WTC11 (cell line): ENCODE measurements around the gene ZNF273. TPM values are rescaled to one million over a fixed set of nuclear protein-coding genes. Genes with fewer than 3 reads are reported as not detected.

ENCODE experiments used
- ATAC-seq: fragments of 200-7000 bp; cut with Tn5 transposase; 2 replicates; pipeline ENCODE4 v1.10.0; 2021; ENCODE audit warnings: mild to moderate bottlenecking, moderate library complexity
- Bru-seq: library from RNA; stranded (reverse); fragments of 400-500 nt; gene quantifications from one replicate; lab custom pipeline; 2021; lab: Mats Ljungman, UMichigan
- CTCF ChIA-PET: fragments of 300-600 bp; sonication (Branson Sonifier 250); formaldehyde crosslinking; loops from one replicate; lab custom pipeline; 2021; ENCODE audit warnings: antibody characterized with exemption; lab: Charles Lee
- POLR2A ChIA-PET: fragments of 350-600 bp; sonication (Branson Sonifier 250); formaldehyde crosslinking; loops from one replicate; lab custom pipeline; 2021; ENCODE audit warnings: antibody characterized with exemption; lab: Charles Lee
- DNase-seq: peaks from one replicate; pipeline ENCODE4 v3.0.0; 2021; ENCODE audit warnings: low spot score
- H3K27ac Mint-ChIP-seq: 2 replicates; pipeline ENCODE4 v1.8.0; 2021; ENCODE audit warnings: mixed read lengths
- H3K27me3 Mint-ChIP-seq: 2 replicates; pipeline ENCODE4 v1.8.0; 2021; ENCODE audit warnings: low read depth, mild to moderate bottlenecking, moderate library complexity, mixed read lengths
- H3K36me3 Mint-ChIP-seq: 2 replicates; pipeline ENCODE4 v1.8.0; 2021; ENCODE audit warnings: mixed read lengths
- H3K4me1 Mint-ChIP-seq: 2 replicates; pipeline ENCODE4 v1.8.0; 2022; ENCODE audit warnings: mixed read lengths
- H3K4me3 Mint-ChIP-seq: 2 replicates; pipeline ENCODE4 v1.8.0; 2021; ENCODE audit warnings: mild to moderate bottlenecking, moderate library complexity, mixed read lengths
- H3K9me3 Mint-ChIP-seq: 2 replicates; pipeline ENCODE4 v1.8.0; 2021; ENCODE audit warnings: mixed read lengths
- EMX1 ChIP-seq: fragments of 250-450 bp; sonication (Bioruptor Pico); IDR thresholded peaks from 2 replicates; pipeline ENCODE4 v1.8.0; 2021; ENCODE audit warnings: mild to moderate bottlenecking
- ETV6 ChIP-seq: sonication (generic); formaldehyde crosslinking; IDR thresholded peaks from 2 replicates; pipeline ENCODE4 v1.8.1; 2022; ENCODE audit warnings: mild to moderate bottlenecking, missing genetic modification reagents
- GABPB1 ChIP-seq: sonication (generic); formaldehyde crosslinking; IDR thresholded peaks from 2 replicates; pipeline ENCODE4 v1.8.1; 2023; ENCODE audit warnings: mild to moderate bottlenecking, missing genetic modification reagents
- HMGA2 ChIP-seq: fragments of 250-450 bp; sonication (Bioruptor Pico); IDR thresholded peaks from 2 replicates; pipeline ENCODE4 v1.4.0; 2021; ENCODE audit warnings: mild to moderate bottlenecking, moderate library complexity
- JAZF1 ChIP-seq: fragments of 250-450 bp; sonication (Bioruptor Pico); IDR thresholded peaks from 2 replicates; pipeline ENCODE4 v1.9.0; 2021; ENCODE audit warnings: moderate library complexity, mild to moderate bottlenecking, inconsistent platforms
- KAT7 ChIP-seq: sonication (generic); formaldehyde crosslinking; IDR thresholded peaks from 2 replicates; pipeline ENCODE4 v1.8.1; 2023; ENCODE audit warnings: missing genetic modification reagents, mild to moderate bottlenecking, borderline replicate concordance
- NFYB ChIP-seq: sonication (generic); formaldehyde crosslinking; conservative IDR thresholded peaks from 2 replicates; pipeline ENCODE4 v1.8.0; 2022; ENCODE audit warnings: low read depth, missing genetic modification reagents
- NR3C1 ChIP-seq: sonication (generic); formaldehyde crosslinking; conservative IDR thresholded peaks from 2 replicates; pipeline ENCODE4 v1.8.1; 2023; ENCODE audit warnings: low read depth, mild to moderate bottlenecking, missing genetic modification reagents
- RELA ChIP-seq: sonication (generic); formaldehyde crosslinking; IDR thresholded peaks from 2 replicates; pipeline ENCODE4 v1.8.1; 2022; ENCODE audit warnings: missing genetic modification reagents, mild to moderate bottlenecking, borderline replicate concordance
- SMAD3 ChIP-seq: sonication (generic); formaldehyde crosslinking; IDR thresholded peaks from 2 replicates; pipeline ENCODE4 v1.8.0; 2022; ENCODE audit warnings: missing genetic modification reagents, mild to moderate bottlenecking, borderline replicate concordance
- ZNF138 ChIP-seq: sonication (generic); formaldehyde crosslinking; conservative IDR thresholded peaks from 2 replicates; pipeline ENCODE4 v1.8.1; 2022; ENCODE audit warnings: mild to moderate bottlenecking, moderate library complexity, missing genetic modification reagents
- ZNF232 ChIP-seq: sonication (generic); formaldehyde crosslinking; IDR thresholded peaks from 2 replicates; pipeline ENCODE4 v1.8.0; 2022; ENCODE audit warnings: mild to moderate bottlenecking, missing genetic modification reagents
- ZNF396 ChIP-seq: fragments of 250-450 bp; sonication (Bioruptor Pico); IDR thresholded peaks from 2 replicates; pipeline ENCODE4 v1.8.0; 2021; ENCODE audit warnings: mild to moderate bottlenecking, moderate library complexity, borderline replicate concordance
- ZNF671 ChIP-seq: fragments of 250-450 bp; sonication (Bioruptor Pico); IDR thresholded peaks from 2 replicates; pipeline ENCODE4 v1.8.0; 2021; ENCODE audit warnings: mild to moderate bottlenecking
- long read RNA-seq, 3 experiments: library from RNA in 1 of 3; library from capped mRNA in 1 of 3; library from polyadenylated mRNA in 1 of 3; unstranded in 2 of 3; stranded (forward) in 1 of 3; transcript quantifications; one replicate each; pipeline ENCODE4 v2.0.0, GENCODE V29; 2021
- total RNA-seq: library from RNA; stranded (reverse); gene quantifications from 3 replicates; pipeline ENCODE4 v1.2.3, GENCODE V29; 2021
- TF ChIP-seq, protein P1 (sequence below): sonication (generic); formaldehyde crosslinking; IDR thresholded peaks from 2 replicates; pipeline ENCODE4 v1.8.0; 2022; ENCODE audit warnings: mild to moderate bottlenecking, missing genetic modification reagents
- TF ChIP-seq, protein P2 (sequence below): fragments of 250-450 bp; sonication (Bioruptor Pico); IDR thresholded peaks from 2 replicates; pipeline ENCODE4 v2.1.2; 2022; ENCODE audit warnings: mild to moderate bottlenecking, moderate library complexity
- TF ChIP-seq, protein P3 (sequence below): fragments of 250-450 bp; sonication (Bioruptor Pico); conservative IDR thresholded peaks from 2 replicates; pipeline ENCODE4 v1.9.0; 2021; ENCODE audit warnings: mild to moderate bottlenecking
- TF ChIP-seq, protein P4 (sequence below): fragments of 200-600 bp; IDR thresholded peaks from 2 replicates; pipeline ENCODE4 v1.8.0; 2022; ENCODE audit warnings: antibody characterized with exemption
- TF ChIP-seq, protein P5 (sequence below): sonication (generic); formaldehyde crosslinking; IDR thresholded peaks from 2 replicates; pipeline ENCODE4 v1.8.1; 2022; ENCODE audit warnings: mild to moderate bottlenecking, missing genetic modification reagents, moderate library complexity, borderline replicate concordance
- TF ChIP-seq, protein P6 (sequence below): sonication (generic); formaldehyde crosslinking; IDR thresholded peaks from 2 replicates; pipeline ENCODE4 v1.8.1; 2022; ENCODE audit warnings: low read depth, mild to moderate bottlenecking, moderate library complexity, missing genetic modification reagents, borderline replicate concordance
- TF ChIP-seq, protein P7 (sequence below): sonication (generic); formaldehyde crosslinking; IDR thresholded peaks from 2 replicates; pipeline ENCODE4 v1.8.0; 2022; ENCODE audit warnings: missing genetic modification reagents

ZNF273 gene
- total RNA-seq (11.3 to 12.8 TPM (median 12.1 TPM) in 3 replicates), Bru-seq, nascent RNA (percentile 86 among the genes with signal in this experiment)
- long read RNA-seq, experiment 1, transcript ZNF273-204 (4 exons, 2,000 nt) = minor isoform, 11 of 63 reads
- long read RNA-seq, experiment 1, transcript ZNF273-201 (5 exons, 3,757 nt) = major isoform, 33 of 63 reads
- long read RNA-seq, experiment 1, partial matches to known transcripts = 5 of 63 reads
- long read RNA-seq, experiment 1, other reads (novel, unspliced or antisense) = 14 of 63 reads
- long read RNA-seq, experiment 2, partial matches to known transcripts = 7 of 23 reads
- long read RNA-seq, experiment 2, other reads (novel, unspliced or antisense) = 9 of 23 reads
- long read RNA-seq, experiment 3, transcript ZNF273-201 (5 exons, 3,757 nt) = major isoform, 8 of 15 reads
- long read RNA-seq, experiment 3, partial matches to known transcripts = 0 of 15 reads
- long read RNA-seq, experiment 3, other reads (novel, unspliced or antisense) = 4 of 15 reads

DNA sequence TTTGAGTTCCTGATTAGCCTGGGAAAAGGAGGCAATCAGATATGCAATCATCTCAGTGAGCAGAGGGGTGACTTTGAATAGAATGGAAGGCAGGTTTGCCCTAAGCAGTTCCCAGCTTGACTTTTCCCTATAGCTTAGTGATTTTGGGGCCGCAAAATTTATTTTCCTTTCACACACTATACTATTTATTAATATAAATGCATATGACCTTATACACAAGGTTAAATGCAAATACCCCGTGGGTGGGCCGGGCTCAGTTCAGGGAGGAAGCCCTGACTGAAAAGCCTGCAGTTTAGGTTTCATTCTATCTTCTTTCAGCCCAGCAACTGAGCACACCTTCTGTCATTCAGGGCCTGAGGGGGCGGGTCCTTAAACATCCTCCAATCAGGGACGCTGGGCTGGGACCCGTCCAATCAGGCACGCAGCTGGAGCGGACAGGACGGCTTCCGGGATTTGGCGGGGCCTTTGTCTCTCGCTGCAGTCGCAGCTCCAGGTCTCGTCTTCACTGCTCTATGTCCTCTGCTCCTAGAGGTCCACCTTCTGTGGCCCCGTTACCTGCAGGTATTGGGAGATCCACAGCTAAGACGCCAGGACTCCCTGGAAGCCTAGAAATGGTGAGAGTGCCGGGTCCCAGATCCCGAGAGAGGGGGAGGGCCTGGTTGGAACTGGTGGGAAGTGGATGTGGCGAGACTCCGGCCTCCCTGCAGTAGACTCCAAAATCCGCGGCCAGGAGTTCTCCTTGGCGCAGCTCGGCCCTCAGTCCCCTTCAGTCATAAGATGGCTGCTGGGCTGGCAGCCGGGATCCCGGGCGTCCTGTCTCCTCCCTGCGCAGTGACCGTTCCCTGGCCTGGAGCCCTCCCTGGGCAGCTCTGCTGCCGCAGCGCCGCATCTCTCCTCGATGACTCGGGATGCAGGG lies at the start of gene ZNF273:
Gene ZNF273, plus strand, starts transcription at position 468 of the 916 bp plus-strand sequence. Its CDS starts 45 bp downstream, at position 513.
- peaks cover 10% of the 10 kb centered on the region for H3K36me3 Mint-ChIP-seq
- ChIA-PET CTCF (interaction anchor here (3.0 kb wide), 1 partner anchor 15 kb away, joined by 17 read pairs; no protein-coding TSS in a partner anchor), POLR2A (interaction anchor here (0.6 to 1.1 kb wide), 5 partner anchors 15 to 598 kb away, joined by 3 to 5 read pairs (median 3); partner anchors contain the start of genes ZNF107 and ZNF138)
- DNase-seq (peak; percentile 88), ATAC-seq (peak; percentile 96)
- H3K4me3 Mint-ChIP-seq = peak within 1 kb of the TSS; percentile 96
- H3K27me3 Mint-ChIP-seq = no peaks in the 10 kb centered on the region
- peaks cover 3% of the 10 kb centered on the region; the same call in 1 of the 2 replicates for H3K9me3 Mint-ChIP-seq
- peak within 1 kb of the TSS; percentile 98 for H3K27ac Mint-ChIP-seq
- H3K4me1 Mint-ChIP-seq = peaks cover 39% of the 10 kb centered on the region
- TF ChIP-seq, protein P1, sequence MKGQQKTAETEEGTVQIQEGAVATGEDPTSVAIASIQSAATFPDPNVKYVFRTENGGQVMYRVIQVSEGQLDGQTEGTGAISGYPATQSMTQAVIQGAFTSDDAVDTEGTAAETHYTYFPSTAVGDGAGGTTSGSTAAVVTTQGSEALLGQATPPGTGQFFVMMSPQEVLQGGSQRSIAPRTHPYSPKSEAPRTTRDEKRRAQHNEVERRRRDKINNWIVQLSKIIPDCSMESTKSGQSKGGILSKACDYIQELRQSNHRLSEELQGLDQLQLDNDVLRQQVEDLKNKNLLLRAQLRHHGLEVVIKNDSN (CRISPR knock-in tag) = no peak
- TF ChIP-seq, protein P2, sequence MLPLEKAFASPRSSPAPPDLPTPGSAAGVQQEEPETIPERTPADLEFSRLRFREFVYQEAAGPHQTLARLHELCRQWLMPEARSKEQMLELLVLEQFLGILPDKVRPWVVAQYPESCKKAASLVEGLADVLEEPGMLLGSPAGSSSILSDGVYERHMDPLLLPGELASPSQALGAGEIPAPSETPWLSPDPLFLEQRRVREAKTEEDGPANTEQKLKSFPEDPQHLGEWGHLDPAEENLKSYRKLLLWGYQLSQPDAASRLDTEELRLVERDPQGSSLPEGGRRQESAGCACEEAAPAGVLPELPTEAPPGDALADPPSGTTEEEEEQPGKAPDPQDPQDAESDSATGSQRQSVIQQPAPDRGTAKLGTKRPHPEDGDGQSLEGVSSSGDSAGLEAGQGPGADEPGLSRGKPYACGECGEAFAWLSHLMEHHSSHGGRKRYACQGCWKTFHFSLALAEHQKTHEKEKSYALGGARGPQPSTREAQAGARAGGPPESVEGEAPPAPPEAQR = no peak
- TF ChIP-seq EMX1 (CRISPR knock-in tag) (no peak), HMGA2 (CRISPR knock-in tag) (no peak), ZNF671 (CRISPR knock-in tag) (no peak), KAT7 (CRISPR knock-in tag) (0 out of 2 replicates have a peak, but pooled peaks have one; percentile 34), NFYB (peak; percentile 87), SMAD3 (CRISPR knock-in tag) (0 out of 2 replicates have a peak, but pooled peaks have one; percentile 55), ETV6 (CRISPR knock-in tag) (0 out of 2 replicates have a peak, but pooled peaks have one; percentile 31), RELA (no peak), ZNF232 (CRISPR knock-in tag) (0 out of 2 replicates have a peak, but pooled peaks have one; percentile 65), ZNF138 (CRISPR knock-in tag) (no peak), JAZF1 (no peak), GABPB1 (0 out of 2 replicates have a peak, but pooled peaks have one; percentile 19), ZNF396 (CRISPR knock-in tag) (no peak), NR3C1 (CRISPR knock-in tag) (no peak)
- TF ChIP-seq, protein P3, sequence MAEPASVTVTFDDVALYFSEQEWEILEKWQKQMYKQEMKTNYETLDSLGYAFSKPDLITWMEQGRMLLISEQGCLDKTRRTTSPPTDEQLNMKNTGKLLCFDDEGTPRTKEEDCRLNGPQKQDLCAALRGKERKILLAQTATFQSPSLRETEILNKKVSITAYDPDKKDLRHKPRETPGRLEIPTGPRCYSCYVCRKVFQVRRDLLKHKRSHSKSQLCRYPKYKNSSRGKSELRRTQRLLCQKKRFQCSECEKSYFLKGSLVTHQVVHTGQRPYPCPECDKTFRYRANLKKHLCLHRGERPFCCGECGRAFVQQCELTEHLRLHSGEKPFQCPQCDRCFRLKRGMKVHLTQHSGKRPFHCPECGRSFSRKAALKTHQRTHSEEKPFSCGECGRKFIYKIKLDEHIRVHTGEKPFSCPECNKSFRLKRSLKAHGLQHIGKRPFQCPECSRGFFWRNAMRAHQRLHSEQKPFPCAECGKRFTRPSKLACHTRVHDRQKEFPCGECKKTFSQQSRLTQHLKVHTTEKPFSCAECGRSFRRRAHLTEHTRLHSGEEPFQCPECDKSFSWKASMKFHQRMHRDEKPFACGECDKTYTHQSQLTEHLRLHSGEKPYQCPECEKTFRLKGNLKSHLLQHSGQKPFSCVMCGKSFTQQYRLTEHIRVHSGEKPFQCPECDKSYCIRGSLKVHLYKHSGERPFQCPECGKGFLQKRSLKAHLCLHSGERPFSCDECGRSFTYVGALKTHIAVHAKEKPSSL (CRISPR knock-in tag) = no peak
- TF ChIP-seq, protein P4, sequence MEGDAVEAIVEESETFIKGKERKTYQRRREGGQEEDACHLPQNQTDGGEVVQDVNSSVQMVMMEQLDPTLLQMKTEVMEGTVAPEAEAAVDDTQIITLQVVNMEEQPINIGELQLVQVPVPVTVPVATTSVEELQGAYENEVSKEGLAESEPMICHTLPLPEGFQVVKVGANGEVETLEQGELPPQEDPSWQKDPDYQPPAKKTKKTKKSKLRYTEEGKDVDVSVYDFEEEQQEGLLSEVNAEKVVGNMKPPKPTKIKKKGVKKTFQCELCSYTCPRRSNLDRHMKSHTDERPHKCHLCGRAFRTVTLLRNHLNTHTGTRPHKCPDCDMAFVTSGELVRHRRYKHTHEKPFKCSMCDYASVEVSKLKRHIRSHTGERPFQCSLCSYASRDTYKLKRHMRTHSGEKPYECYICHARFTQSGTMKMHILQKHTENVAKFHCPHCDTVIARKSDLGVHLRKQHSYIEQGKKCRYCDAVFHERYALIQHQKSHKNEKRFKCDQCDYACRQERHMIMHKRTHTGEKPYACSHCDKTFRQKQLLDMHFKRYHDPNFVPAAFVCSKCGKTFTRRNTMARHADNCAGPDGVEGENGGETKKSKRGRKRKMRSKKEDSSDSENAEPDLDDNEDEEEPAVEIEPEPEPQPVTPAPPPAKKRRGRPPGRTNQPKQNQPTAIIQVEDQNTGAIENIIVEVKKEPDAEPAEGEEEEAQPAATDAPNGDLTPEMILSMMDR = no peak
- TF ChIP-seq, protein P5, sequence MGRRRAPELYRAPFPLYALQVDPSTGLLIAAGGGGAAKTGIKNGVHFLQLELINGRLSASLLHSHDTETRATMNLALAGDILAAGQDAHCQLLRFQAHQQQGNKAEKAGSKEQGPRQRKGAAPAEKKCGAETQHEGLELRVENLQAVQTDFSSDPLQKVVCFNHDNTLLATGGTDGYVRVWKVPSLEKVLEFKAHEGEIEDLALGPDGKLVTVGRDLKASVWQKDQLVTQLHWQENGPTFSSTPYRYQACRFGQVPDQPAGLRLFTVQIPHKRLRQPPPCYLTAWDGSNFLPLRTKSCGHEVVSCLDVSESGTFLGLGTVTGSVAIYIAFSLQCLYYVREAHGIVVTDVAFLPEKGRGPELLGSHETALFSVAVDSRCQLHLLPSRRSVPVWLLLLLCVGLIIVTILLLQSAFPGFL = no peak
- TF ChIP-seq, protein P6, sequence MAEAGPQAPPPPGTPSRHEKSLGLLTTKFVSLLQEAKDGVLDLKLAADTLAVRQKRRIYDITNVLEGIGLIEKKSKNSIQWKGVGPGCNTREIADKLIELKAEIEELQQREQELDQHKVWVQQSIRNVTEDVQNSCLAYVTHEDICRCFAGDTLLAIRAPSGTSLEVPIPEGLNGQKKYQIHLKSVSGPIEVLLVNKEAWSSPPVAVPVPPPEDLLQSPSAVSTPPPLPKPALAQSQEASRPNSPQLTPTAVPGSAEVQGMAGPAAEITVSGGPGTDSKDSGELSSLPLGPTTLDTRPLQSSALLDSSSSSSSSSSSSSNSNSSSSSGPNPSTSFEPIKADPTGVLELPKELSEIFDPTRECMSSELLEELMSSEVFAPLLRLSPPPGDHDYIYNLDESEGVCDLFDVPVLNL (CRISPR knock-in tag) = no peak
- TF ChIP-seq, protein P7, sequence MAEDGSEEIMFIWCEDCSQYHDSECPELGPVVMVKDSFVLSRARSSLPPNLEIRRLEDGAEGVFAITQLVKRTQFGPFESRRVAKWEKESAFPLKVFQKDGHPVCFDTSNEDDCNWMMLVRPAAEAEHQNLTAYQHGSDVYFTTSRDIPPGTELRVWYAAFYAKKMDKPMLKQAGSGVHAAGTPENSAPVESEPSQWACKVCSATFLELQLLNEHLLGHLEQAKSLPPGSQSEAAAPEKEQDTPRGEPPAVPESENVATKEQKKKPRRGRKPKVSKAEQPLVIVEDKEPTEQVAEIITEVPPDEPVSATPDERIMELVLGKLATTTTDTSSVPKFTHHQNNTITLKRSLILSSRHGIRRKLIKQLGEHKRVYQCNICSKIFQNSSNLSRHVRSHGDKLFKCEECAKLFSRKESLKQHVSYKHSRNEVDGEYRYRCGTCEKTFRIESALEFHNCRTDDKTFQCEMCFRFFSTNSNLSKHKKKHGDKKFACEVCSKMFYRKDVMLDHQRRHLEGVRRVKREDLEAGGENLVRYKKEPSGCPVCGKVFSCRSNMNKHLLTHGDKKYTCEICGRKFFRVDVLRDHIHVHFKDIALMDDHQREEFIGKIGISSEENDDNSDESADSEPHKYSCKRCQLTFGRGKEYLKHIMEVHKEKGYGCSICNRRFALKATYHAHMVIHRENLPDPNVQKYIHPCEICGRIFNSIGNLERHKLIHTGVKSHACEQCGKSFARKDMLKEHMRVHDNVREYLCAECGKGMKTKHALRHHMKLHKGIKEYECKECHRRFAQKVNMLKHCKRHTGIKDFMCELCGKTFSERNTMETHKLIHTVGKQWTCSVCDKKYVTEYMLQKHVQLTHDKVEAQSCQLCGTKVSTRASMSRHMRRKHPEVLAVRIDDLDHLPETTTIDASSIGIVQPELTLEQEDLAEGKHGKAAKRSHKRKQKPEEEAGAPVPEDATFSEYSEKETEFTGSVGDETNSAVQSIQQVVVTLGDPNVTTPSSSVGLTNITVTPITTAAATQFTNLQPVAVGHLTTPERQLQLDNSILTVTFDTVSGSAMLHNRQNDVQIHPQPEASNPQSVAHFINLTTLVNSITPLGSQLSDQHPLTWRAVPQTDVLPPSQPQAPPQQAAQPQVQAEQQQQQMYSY (CRISPR knock-in tag) = no peak
